Liver (tissue), 3 donors: ENCODE measurements around the gene MRPS12.

Source experiments
- ATF3 ChIP-seq: IDR thresholded peaks from 2 replicates; pipeline ENCODE4 v1.6.1; 2016; ENCODE audit warnings: antibody characterized with exemption
- CTCF ChIP-seq: fragments of 150-350 bp; IDR thresholded peaks from 2 replicates; pipeline ENCODE4 v1.5.1; 2017; ENCODE audit warnings: improper control_type of control experiment, low read depth, low read length; ENCODE audit not compliant: missing input control
- EGR1 ChIP-seq, 2 donors: IDR thresholded peaks; 2 replicates each; pipeline ENCODE4 v1.6.1; 2016 to 2018; ENCODE audit warnings: antibody characterized with exemption in 2 of 2, low read depth in 2 of 2
- FOXA1 ChIP-seq: IDR thresholded peaks from 2 replicates; pipeline ENCODE4 v1.6.1; 2016; ENCODE audit warnings: antibody characterized with exemption
- FOXA2 ChIP-seq: IDR thresholded peaks from 2 replicates; pipeline ENCODE4 v1.6.1; 2016; ENCODE audit warnings: antibody characterized with exemption
- JUND ChIP-seq, 2 donors: IDR thresholded peaks; 2 replicates each; pipeline ENCODE4 v1.6.1; 2016; ENCODE audit warnings: antibody characterized with exemption in 2 of 2
- MAX ChIP-seq: IDR thresholded peaks from 2 replicates; pipeline ENCODE4 v1.6.1; 2016; ENCODE audit warnings: antibody characterized with exemption
- RAD21 ChIP-seq, 2 donors: IDR thresholded peaks; 2 replicates each; pipeline ENCODE4 v1.6.1; 2016; ENCODE audit warnings: antibody characterized with exemption in 2 of 2, mild to moderate bottlenecking in 2 of 2
- REST ChIP-seq: IDR thresholded peaks from 2 replicates; pipeline ENCODE4 v1.6.1; 2016; ENCODE audit warnings: antibody characterized with exemption, mild to moderate bottlenecking
- TAF1 ChIP-seq: conservative IDR thresholded peaks from 2 replicates; pipeline ENCODE4 v1.6.1; 2016; ENCODE audit warnings: antibody characterized with exemption, mild to moderate bottlenecking
- YY1 ChIP-seq: IDR thresholded peaks from 2 replicates; pipeline ENCODE4 v1.6.1; 2016; ENCODE audit warnings: antibody characterized with exemption, mild to moderate bottlenecking
- donor health status: healthy.
- donor health status: healthy.

GRCh38 chr19:38975861-38976271, 45.1 kb downstream of the MRPS12 start:
- TF ChIP-seq CTCF = no peak
- no peak for TF ChIP-seq MAX
- TF ChIP-seq YY1 = no peak
- TF ChIP-seq JUND (IDR thresholded peaks at IDR 0.05) = no peak
- TF ChIP-seq RAD21 (IDR thresholded peaks at IDR 0.05) = no peak
- no peak for TF ChIP-seq EGR1 (IDR thresholded peaks at IDR 0.05; ENCODE audit: low read depth in 2 of 2)
- no peak for TF ChIP-seq TAF1
- TF ChIP-seq FOXA2 = no peak
- TF ChIP-seq ATF3 = no peak
- no peak for TF ChIP-seq REST
- TF ChIP-seq FOXA1 = no peak
